Endometrial microvascular endothelial cells (primary cell): ENCODE data around the gene AFM. TPM values are rescaled to one million over a fixed set of nuclear protein-coding genes. Genes with fewer than 3 reads are reported as not detected.
"Not testable (repeated sequence)": the region's sequence is repeated elsewhere in the genome, so short reads cannot be mapped to it uniquely, and the experiment has no call there.

Source experiments
- in situ Hi-C: cut with HindIII; loops from 2 replicates; pipeline ENCODE4 v1.10.0; 2017; ENCODE audit warnings: low sequenced_read_pairs, low pct_unique_long_range_greater_than_20kb; ENCODE audit errors: inconsistent ontology term
- total RNA-seq: library from RNA; depleted of rRNA; stranded (reverse); fragments of >200 nt; gene quantifications from one replicate; pipeline ENCODE4 v1.2.3, GENCODE V29; 2015; ENCODE audit errors: inconsistent ontology term

The AFM gene
- total RNA-seq, 1 donor from 2014 or later: not detected

GRCh38 chr4:73486497-73486896 lies 5.0 kb downstream of the AFM start:
- in situ Hi-C loops: no loop called here

GRCh38 chr4:73487233-73487632 lies 5.7 kb downstream of the AFM start:
- in situ Hi-C loops: no loop called here

- in situ Hi-C loops: no loop called here
These were observed 18.6 kb downstream of the AFM start for GRCh38 chr4:73499996-73500765.

DNA sequence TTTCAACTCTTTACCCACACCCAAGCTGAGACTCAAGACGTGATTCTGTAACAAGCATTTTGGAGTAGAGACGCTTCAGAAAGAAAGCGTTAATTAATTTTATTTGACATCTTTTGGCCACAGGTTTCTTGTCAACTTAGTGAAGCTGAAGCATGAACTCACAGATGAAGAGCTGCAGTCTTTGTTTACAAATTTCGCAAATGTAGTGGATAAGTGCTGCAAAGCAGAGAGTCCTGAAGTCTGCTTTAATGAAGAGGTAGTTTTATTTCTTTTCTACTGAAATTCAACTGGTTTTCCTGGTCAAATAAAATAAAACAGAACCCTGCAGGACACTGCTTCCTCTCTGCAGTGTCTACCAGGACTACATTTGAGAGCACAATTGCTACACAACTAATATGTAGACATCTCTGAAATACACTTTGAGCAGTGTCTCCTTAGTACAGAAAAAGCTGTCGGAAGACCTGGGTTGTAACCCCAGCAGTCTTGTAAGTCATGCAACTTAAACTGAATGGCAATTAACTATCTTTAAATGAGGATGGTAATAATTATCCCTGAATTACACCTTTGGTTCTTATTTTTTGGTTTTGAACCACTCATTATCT lies 20.2 kb downstream of the AFM start:
- in situ Hi-C loops: no loop called here

DNA sequence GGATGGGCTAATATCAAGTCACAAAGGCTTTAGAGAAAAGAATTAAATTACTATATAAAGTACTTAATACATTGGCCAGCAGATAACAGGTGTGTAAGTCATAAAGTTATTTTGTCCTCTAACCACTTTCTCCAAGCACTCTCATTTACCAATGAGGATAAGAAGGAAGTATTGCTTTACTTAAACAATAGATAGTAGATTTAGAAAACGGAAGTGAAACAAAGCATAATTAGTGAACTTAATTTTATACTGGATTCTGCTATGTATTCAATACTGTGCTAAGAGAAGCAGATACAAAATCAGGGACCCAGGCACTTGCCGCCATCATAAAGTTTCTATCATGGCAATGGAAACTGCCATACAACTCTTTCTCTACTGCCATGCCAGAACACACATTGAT lies 24.0 kb downstream of the AFM start:
- in situ Hi-C loops: no loop called here

GRCh38 chr4:73507541-73507940 lies 26.0 kb downstream of the AFM start:
- in situ Hi-C loops: no loop called here

GRCh38 chr4:73508651-73509050 lies 27.1 kb downstream of the AFM start:
- in situ Hi-C loops: no loop called here

DNA sequence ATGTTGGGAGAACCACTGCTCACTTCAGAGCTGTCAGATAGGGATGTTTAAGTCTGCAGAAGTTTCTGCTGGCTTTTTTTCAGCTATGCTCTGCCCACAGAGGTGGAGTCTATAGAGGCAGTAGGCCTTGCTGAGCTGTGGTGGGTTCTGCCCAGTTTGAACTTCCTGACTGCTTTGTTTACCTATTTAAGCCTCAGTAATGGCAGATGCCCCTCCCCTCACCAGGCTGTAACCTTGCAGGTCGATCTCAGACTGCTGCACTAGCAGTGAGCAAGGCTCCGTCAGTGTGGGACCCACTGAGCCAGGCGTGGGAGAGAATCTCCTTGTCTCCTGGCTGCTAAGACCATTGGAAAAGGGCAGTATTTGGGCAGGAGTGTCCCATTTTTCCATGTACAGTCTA lies 36.8 kb downstream of the AFM start:
- in situ Hi-C loops: no loop called here

DNA sequence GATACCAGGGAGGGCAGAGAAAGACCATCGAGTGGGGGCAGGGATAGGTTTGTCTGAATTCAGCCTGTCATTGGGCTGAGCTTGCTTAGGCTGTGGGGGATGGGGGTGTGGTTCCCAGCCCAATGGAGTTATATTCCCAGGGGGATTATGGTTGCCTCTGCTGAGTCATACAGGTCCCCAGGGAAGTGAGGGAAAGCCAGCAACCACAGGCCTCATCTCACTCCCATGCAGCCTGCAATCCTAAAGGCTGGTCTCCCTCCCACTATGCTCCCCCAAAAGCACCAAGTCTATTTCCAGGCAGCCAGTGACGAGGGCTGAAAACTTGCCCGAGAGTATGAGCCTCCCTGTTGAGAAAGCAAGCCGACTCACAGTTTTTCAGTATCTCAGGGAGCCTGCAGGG lies 39.3 kb downstream of the AFM start:
- in situ Hi-C loops: no loop called here

DNA sequence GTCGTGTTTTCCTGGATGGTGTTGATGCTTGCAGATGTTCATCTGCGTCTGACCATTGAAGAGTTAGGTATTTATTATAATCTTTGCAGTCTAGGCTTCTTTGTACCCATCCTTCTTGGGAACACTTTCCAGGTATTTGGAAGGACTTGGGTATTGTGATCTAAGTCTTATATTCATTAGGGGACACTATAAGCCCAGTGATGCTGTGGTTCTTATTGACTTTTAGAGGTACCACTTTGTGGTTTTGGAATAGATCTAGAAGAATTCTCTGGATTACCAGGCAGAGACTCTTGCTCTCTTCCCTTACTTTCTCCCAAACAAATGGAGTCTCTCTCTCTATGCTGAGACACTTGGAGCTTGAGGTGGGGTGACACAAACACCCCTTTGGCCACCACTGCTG lies 41.6 kb downstream of the AFM start:
- in situ Hi-C loops: no loop called here

DNA sequence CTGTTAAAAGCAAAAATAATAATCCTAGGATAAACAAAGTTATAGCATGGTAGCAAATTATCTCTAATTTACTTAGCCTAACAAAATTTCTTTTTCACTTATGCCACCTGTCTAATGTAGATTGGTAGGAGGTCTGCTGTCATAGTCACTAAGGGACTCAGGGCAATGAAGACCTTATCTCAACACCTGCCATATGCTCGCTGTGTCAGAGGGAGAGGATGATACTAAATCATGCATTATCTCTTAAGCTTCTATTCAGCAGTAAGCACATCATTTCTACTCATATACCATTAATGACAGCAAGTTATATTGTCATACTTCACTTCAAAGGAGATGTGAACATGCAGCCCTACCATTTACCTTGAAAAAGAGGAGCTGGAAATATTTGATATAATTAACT lies 44.1 kb downstream of the AFM start:
- in situ Hi-C loops: no loop called here

DNA sequence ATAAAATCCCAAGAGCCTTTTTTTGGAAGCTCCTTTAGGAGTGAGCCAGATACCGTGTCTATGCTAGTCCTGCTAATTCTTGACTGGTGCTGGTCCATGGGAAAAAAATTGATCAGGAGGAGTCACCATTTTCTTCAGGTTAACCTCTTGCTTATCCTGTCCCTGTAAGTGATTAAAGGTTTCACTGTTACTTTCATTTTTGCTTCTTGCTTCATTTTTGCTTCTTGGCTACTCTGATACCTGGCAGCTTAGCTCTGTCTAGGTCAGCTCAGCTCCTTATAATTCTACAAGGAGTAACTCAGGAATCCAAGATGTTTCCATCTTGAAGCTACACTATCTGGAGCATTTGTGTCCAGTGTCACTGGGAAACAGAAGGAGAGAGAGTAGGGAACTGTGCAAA lies 45.7 kb downstream of the AFM start:
- in situ Hi-C loops: no loop called here

DNA sequence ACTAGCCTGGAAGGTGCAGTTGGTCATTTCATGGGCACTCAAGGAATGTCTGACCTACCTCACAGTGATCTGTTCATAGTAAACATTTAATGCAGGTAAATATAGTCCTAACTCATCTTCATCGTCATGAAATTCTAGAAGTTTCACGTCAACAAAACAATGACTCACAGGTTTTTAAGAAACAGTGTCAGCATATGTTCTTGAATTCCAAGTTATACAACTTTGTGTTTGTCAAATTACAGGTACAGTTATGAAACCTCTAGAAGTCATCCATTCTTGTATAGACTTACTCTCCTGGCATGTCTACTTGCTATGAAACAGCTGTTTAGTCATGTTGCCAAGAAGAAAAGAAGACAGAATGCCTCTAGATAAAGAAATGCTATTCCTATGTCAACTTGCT lies 46.6 kb downstream of the AFM start:
- in situ Hi-C loops: no loop called here

DNA sequence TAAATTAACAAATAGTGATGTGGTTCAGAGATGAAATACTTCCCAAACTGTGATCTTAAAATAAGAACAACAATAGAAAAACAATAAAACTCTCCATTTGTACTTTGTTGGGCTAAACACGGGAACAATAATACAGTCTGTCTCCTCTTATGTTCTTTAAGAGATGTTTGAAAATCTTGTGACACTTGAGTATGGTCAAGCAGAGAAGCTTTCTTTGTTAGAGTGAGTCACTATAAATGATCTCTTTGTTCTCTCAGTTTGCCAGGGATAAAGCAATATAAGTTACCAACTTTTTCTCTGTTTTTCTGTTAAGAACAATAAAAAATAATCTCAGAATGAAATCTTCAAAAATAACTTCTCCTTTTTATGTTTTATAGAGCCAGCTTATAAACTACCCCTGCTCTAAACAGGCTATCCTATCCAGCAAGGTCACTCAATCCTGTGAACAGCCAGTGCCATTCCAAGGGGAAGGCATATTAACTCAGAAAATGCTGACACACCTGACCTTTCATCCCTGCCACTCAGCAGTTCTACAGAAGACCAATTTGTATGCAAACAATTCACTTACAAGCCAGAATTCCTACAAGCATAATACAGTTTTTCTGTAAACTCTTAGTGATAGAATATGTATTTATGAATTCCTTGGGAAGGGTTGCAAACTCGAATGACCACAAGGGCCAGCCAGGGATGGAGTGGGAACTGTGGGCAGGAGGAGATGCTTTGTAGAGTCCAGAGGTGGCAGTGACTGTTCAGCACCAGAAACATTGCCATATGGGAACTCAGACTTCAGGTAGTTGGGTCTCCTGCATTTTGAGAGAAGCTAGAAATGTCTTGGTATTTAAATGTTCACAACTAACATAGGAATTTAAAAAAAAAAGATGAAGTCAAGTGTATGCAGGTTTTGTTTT lies 52.2 kb downstream of the AFM start:
- in situ Hi-C loops: no loop called here

GRCh38 chr4:73538162-73538561 lies 56.6 kb downstream of the AFM start:
- in situ Hi-C loops: no loop called here

GRCh38 chr4:73539386-73539785 lies 57.8 kb downstream of the AFM start:
- in situ Hi-C loops: no loop called here

- in situ Hi-C loops: no loop called here
These were observed 59.3 kb downstream of the AFM start for GRCh38 chr4:73540826-73541225.

DNA sequence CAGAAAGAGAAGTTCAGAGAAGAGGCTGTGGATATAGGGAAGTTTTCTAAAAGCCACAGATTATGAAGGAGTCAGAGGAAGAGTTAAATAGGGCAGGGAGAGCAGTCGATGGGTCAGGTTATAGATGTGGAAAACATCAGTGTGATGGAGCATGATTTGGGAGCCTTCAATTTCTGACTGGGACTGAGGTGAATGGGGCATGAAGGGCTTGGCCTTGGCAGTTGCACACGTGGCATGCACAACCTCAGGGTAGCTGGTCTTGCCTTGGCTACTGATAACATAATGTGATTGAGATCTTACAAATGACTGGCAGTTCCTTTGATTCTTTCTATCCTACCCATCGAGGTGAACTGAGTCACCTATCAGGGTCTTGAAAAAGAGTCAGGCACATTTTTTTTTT lies 59.7 kb downstream of the AFM start:
- in situ Hi-C loops: no loop called here

DNA sequence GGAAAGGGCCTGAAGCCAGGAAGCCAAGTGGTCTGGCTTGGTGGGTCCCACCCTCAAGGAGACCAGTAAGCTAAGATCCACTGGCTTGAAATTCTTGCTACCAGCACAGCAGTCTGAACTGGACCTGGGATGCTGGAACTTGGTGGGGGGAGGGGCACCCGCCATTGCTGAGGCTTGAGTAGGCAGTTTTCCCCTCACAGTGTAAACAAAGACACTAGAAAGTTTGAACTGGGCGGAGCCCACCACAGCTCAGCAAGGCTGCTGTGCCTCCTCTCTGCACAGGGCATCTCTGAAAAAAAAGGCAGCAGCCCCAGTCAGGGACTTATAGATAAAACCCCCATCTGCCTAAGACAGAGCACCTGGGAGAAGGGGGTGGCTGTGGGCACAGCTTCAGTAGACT lies 63.1 kb downstream of the AFM start:
- in situ Hi-C loops: no loop called here

GRCh38 chr4:73550865-73551264 lies 69.3 kb downstream of the AFM start:
- in situ Hi-C loops: not testable (repeated sequence)
